ENCODE results near the gene TMEM8B. TPM values are rescaled to one million over a fixed set of nuclear protein-coding genes. Genes with fewer than 3 reads are reported as not detected.
A peak's percentile ranks its signal among the peaks of the same experiment; 100 is the strongest.

The TMEM8B gene
- total and polyA plus RNA-seq, 10 donors = 2.9 to 9.8 (median 6.2) TPM

DNA sequence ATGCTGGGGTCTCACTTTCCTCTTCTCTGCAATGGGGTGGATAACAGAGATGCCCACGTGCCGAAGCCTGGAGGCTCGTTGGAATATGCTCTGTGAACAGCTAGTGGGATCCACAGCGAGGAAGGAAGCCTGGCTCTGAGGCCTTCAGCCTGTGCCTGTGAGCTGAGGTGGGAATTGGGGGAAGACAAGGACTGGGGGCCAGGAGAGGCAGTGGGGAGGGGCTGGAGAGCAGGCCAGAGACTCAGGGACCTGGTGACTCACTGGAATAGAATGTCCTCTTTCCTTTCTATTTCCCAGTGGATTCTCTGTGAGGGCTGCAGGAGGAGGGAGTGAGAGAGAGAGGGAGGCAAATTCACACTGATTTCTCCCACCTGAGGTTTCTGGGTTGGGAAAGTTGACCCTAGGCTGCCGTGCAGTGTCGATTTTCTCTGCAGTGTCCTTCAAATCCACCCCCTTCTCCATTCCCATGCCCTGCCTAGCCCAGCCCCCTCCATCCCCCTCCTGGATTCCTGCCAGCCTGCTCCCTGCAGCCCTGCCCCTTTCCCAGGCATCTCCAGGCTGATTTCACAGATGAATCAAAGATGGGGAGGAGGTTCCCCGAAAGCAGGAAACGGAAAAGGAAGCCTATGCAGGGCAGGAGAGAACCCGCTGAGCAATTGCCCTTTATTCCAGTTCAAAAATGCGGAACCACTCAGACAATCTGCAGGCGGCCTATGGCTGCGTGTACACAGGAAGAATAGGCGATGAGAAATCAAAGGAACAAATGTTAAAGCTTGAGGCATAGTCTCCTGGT, 78.9 kb downstream of the TMEM8B start:
- intact Hi-C loops (cut with DNase I; ENCODE audit: low total_unique reads) = loop anchor here (10.0 kb wide), 1 partner anchor 117 kb away; no protein-coding TSS in a partner anchor
- H3K9me3 ChIP-seq = no peaks in the 10 kb centered on the region
- peak in 2 of 3 donors; percentile 37 to 61 for TF ChIP-seq POLR2AphosphoS5 (IDR thresholded peaks at IDR 0.05)
- no peak for TF ChIP-seq CTCF (IDR thresholded peaks at IDR 0.05 in 8 of 11, conservative IDR thresholded peaks at IDR 0.05 in 3 of 11)
- DNase-seq = no peak
- H3K36me3 ChIP-seq = no peaks in the 10 kb centered on the region
- 27 to 36% (median 30%) methylated on average over 13 of the region's 13 CpGs for WGBS, 5 donors
- H3K27me3 ChIP-seq (replicated peaks in 1 of 7) = peaks cover 0 to 5% (median 0%) of the 10 kb centered on the region in 7 donors
- peaks cover 57 to 100% (median 90%) of the 10 kb centered on the region in 6 donors for H3K4me1 ChIP-seq
- H3K4me3 ChIP-seq = no peak overlapping the region
- H3K27ac ChIP-seq = peak overlapping the region; percentile 60 to 82 (median 78)

DNA sequence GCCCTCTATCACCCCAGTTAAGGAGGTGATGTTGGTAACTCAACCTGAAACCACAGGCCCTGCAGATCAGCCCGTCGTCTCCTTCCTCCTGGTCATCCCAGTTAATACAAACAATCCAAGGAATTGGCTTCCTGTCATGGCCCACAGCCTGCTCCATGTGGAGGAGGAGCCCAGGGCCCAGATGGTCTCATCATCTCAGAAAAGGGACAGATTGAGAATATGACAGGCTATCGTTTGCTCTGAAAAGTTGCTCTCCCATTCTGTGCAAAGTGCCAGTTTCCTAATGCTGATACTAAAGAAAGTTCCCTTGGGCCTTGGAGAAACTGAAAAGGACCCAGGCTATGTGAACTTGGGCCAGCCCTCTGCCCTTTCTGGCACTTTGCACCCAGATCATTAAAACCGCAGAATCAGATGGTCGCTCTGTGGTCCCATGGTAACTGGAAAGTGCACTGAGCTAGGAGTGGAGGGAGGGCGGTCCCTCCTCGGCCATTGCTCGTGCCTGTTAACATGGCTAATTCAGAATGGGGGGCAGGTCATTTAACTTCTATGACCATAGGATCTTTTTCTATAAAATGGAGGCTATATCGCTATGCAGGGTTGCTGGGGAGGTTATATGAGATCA, 79.6 kb downstream of the TMEM8B start:
- TF ChIP-seq POLR2A (IDR thresholded peaks at IDR 0.05) = no peak
- no peak for TF ChIP-seq CTCF (IDR thresholded peaks at IDR 0.05 in 8 of 11, conservative IDR thresholded peaks at IDR 0.05 in 3 of 11)
- TF ChIP-seq POLR2AphosphoS5 (IDR thresholded peaks at IDR 0.05) = no peak
- Histone ChIP-seq H3K4me3 (no peak overlapping the region), H3K27ac (peak overlapping the region; percentile 60 to 82 (median 78)), H3K27me3 (replicated peaks in 1 of 7) (peaks cover 0 to 4% (median 0%) of the 10 kb centered on the region in 7 donors), H3K4me1 (peaks cover 52 to 95% (median 86%) of the 10 kb centered on the region in 6 donors), H3K36me3 (no peaks in the 10 kb centered on the region), H3K9me3 (no peaks in the 10 kb centered on the region)
- WGBS, 5 donors = 60 to 70% (median 65%) methylated on average over 9 of the region's 9 CpGs
- intact Hi-C loops (cut with DNase I; ENCODE audit: low total_unique reads) = loop anchor here (10.0 kb wide), 1 partner anchor 116 kb away; no protein-coding TSS in a partner anchor
- no peak for DNase-seq

GRCh38 chr9:35909274-35909673, 80.2 kb downstream of the TMEM8B start, which contains the start of gene SPAAR:
SPAAR (plus strand) TSS chr9:35909490; CDS start chr9:35910464, 974 bp downstream.
- Histone ChIP-seq H3K27me3 (replicated peaks in 1 of 7) (no peaks in the 10 kb centered on the region), H3K9me3 (no peaks in the 10 kb centered on the region), H3K27ac (peak within 1 kb of the TSS; percentile 60 to 82 (median 78)), H3K4me3 (no peak within 1 kb of the TSS), H3K36me3 (no peaks in the 10 kb centered on the region), H3K4me1 (peaks cover 52 to 90% (median 80%) of the 10 kb centered on the region in 6 donors)
- WGBS, 5 donors = 63 to 85% (median 81%) methylated on average over 11 of the region's 11 CpGs
- intact Hi-C loops (cut with DNase I; ENCODE audit: low total_unique reads) = loop anchor here (10.0 kb wide), 1 partner anchor 116 kb away; no protein-coding TSS in a partner anchor
- no peak for DNase-seq
- TF ChIP-seq CTCF (IDR thresholded peaks at IDR 0.05 in 8 of 11, conservative IDR thresholded peaks at IDR 0.05 in 3 of 11) = no peak
- no peak for TF ChIP-seq POLR2A (IDR thresholded peaks at IDR 0.05)
- no peak for TF ChIP-seq POLR2AphosphoS5 (IDR thresholded peaks at IDR 0.05)
